IPS-11a (cell line): ENCODE measurements around the gene ANXA8.
"Not testable (repeated sequence)": the region's sequence is repeated elsewhere in the genome, so short reads cannot be mapped to it uniquely, and the experiment has no call there.

Source experiments
- H3K4me3 ChIP-seq: one replicate; pipeline ENCODE4 v1.5.1; 2013; ENCODE audit warnings: low read depth, low read length, control low read depth

ANXA8 gene

GRCh38 chr10:47483923-47484322 is at the start of gene ANXA8:
ANXA8 (minus strand) TSS chr10:47484115; CDS start chr10:47483933, 182 bp downstream.
- H3K4me3 ChIP-seq: not testable (repeated sequence)

- H3K4me3 ChIP-seq: not testable (repeated sequence)
Observed at GRCh38 chr10:47523475-47523874, 39.6 kb upstream of the ANXA8 start, which contains the start of gene AGAP9. AGAP9 (minus strand) TSS chr10:47523638; CDS start chr10:47523526, 112 bp downstream.

- H3K4me3 ChIP-seq: not testable (repeated sequence)
Observed at GRCh38 chr10:47502313-47502712, 18.4 kb upstream of the ANXA8 start.

GRCh38 chr10:47494226-47494625 is 10.3 kb upstream of the ANXA8 start:
- not testable (repeated sequence) for H3K4me3 ChIP-seq

GRCh38 chr10:47491600-47491999 is 7.7 kb upstream of the ANXA8 start, which contains the start of gene FAM25G:
FAM25G (minus strand) TSS chr10:47491700; CDS start chr10:47491674, 26 bp downstream.
- H3K4me3 ChIP-seq: not testable (repeated sequence)

- H3K4me3 ChIP-seq: not testable (repeated sequence)
Observed at GRCh38 chr10:47489630-47490029, 5.7 kb upstream of the ANXA8 start.

GRCh38 chr10:47485943-47486342 is 2.0 kb upstream of the ANXA8 start:
- not testable (repeated sequence) for H3K4me3 ChIP-seq

GRCh38 chr10:47484786-47485185 is 871 bp upstream of the ANXA8 start:
- not testable (repeated sequence) for H3K4me3 ChIP-seq

GRCh38 chr10:47482367-47482766 is 1.5 kb downstream of the ANXA8 start:
- not testable (repeated sequence) for H3K4me3 ChIP-seq

GRCh38 chr10:47481768-47482181 is 2.1 kb downstream of the ANXA8 start:
- not testable (repeated sequence) for H3K4me3 ChIP-seq

GRCh38 chr10:47481182-47481766 is 2.6 kb downstream of the ANXA8 start:
- H3K4me3 ChIP-seq: not testable (repeated sequence)

- H3K4me3 ChIP-seq: not testable (repeated sequence)
Observed at GRCh38 chr10:47480133-47480532, 3.8 kb downstream of the ANXA8 start.

GRCh38 chr10:47478114-47478513 is 5.8 kb downstream of the ANXA8 start:
- H3K4me3 ChIP-seq: not testable (repeated sequence)

- H3K4me3 ChIP-seq: not testable (repeated sequence)
Observed at GRCh38 chr10:47477078-47477477, 6.8 kb downstream of the ANXA8 start.

- H3K4me3 ChIP-seq: not testable (repeated sequence)
Observed at GRCh38 chr10:47475101-47475500, 8.8 kb downstream of the ANXA8 start.

GRCh38 chr10:47473516-47473915 is 10.4 kb downstream of the ANXA8 start:
- not testable (repeated sequence) for H3K4me3 ChIP-seq

GRCh38 chr10:47472647-47473046 is 11.3 kb downstream of the ANXA8 start:
- not testable (repeated sequence) for H3K4me3 ChIP-seq

GRCh38 chr10:47472072-47472471 is 11.8 kb downstream of the ANXA8 start:
- H3K4me3 ChIP-seq: not testable (repeated sequence)

- not testable (repeated sequence) for H3K4me3 ChIP-seq
Observed at GRCh38 chr10:47468731-47469528, 15.0 kb downstream of the ANXA8 start.

GRCh38 chr10:47467957-47468356 is 16.0 kb downstream of the ANXA8 start:
- not testable (repeated sequence) for H3K4me3 ChIP-seq

GRCh38 chr10:47467458-47467857 is 16.5 kb downstream of the ANXA8 start:
- not testable (repeated sequence) for H3K4me3 ChIP-seq

GRCh38 chr10:47465216-47465917 is 18.5 kb downstream of the ANXA8 start:
- H3K4me3 ChIP-seq: not testable (repeated sequence)
